ENCODE results near the gene VWA7.

VWA7 gene

DNA sequence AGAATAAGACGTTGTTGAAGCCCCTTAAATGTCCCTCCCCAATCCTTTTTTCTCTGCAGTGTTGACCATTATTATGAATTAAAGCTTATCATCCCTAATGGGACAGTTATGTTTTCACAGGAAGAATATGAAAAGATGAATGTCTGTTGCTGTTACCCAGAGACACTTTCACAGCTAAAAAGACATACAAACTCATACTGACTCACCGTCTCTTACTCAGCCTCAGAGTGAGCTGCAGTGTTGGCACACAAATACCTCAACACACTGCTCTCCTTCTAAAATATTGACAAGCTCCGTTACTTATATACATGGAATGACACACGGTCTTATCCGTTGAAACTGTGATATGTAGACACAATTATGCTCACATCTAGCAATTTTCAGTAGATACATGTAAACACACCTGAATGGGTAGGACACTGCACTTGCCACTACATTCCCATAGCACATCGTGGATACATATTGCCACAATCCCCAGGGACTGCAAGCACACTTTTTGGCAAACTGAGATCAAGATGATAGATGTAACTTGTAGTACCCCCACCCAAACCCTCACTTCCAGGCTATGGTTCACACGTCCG is 24.3 kb downstream of the VWA7 start:
- H3K9ac ChIP-seq (ENCODE audit: insufficient read length, low read depth), result no peak overlapping the region
- no peaks in the 10 kb centered on the region for H3K27me3 ChIP-seq (ENCODE audit: insufficient read depth, insufficient read length)
- no peaks in the 10 kb centered on the region for H3K4me1 ChIP-seq (ENCODE audit: insufficient read depth, insufficient read length)
- DNase-seq (ENCODE audit: low read depth, low spot score), result no peak
- H3K9me3 ChIP-seq (ENCODE audit: insufficient read depth, low read length), result no peaks in the 10 kb centered on the region
- no peak overlapping the region for H3K4me3 ChIP-seq (ENCODE audit: insufficient read length, low read depth)
- no peak for TF ChIP-seq YY1 (IDR thresholded peaks at IDR 0.05; ENCODE audit: insufficient read depth, insufficient read length)
- no peak for TF ChIP-seq ZNF274 (IDR thresholded peaks at IDR 0.05; ENCODE audit: low read depth, low read length)
- peaks cover 13% of the 10 kb centered on the region for H3K36me3 ChIP-seq (ENCODE audit: insufficient read depth, insufficient read length, low read length)

DNA sequence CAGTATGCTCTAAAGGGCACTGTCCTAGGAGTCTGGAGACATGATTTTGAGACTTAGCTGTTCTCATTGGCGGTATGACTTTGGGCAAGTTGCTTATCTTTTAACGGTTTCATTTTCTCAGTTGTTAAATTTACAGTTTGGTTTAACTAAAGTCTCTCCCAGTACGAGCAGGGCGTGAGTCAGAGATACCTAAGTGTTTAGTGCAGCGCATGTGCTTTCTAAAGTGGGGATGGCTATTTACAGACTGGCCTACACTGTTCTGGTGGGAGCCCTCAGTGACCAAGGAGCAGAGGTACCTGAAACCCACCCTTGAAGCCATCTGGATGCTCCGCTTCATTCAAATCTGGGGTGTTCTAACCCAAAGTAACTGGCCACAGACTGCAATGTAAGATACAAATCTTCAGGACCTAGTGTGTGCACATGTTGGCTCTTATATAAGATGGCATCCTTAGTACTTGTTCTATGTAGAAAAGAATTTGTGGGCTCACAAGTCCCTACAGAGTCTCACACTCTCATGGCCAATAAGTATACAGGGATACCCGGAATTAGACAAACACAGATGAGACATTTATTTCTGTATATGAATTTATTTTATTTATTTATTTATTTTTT is 26.6 kb downstream of the VWA7 start:
- H3K4me3 ChIP-seq (ENCODE audit: insufficient read length, low read depth), result no peak overlapping the region
- H3K9ac ChIP-seq (ENCODE audit: insufficient read length, low read depth), result no peak overlapping the region
- no peak for DNase-seq (ENCODE audit: low read depth, low spot score)
- TF ChIP-seq YY1 (IDR thresholded peaks at IDR 0.05; ENCODE audit: insufficient read depth, insufficient read length), result no peak
- TF ChIP-seq SUZ12 (IDR thresholded peaks at IDR 0.05; ENCODE audit: extremely low read depth, insufficient read depth, insufficient read length), result no peak
- no peak for TF ChIP-seq ZNF274 (IDR thresholded peaks at IDR 0.05; ENCODE audit: low read depth, low read length)
- no peaks in the 10 kb centered on the region for H3K4me1 ChIP-seq (ENCODE audit: insufficient read depth, insufficient read length)
- H3K27me3 ChIP-seq (ENCODE audit: insufficient read depth, insufficient read length), result no peaks in the 10 kb centered on the region
- H3K9me3 ChIP-seq (ENCODE audit: insufficient read depth, low read length), result no peaks in the 10 kb centered on the region
- peaks cover 23% of the 10 kb centered on the region for H3K36me3 ChIP-seq (ENCODE audit: insufficient read depth, insufficient read length, low read length)

DNA sequence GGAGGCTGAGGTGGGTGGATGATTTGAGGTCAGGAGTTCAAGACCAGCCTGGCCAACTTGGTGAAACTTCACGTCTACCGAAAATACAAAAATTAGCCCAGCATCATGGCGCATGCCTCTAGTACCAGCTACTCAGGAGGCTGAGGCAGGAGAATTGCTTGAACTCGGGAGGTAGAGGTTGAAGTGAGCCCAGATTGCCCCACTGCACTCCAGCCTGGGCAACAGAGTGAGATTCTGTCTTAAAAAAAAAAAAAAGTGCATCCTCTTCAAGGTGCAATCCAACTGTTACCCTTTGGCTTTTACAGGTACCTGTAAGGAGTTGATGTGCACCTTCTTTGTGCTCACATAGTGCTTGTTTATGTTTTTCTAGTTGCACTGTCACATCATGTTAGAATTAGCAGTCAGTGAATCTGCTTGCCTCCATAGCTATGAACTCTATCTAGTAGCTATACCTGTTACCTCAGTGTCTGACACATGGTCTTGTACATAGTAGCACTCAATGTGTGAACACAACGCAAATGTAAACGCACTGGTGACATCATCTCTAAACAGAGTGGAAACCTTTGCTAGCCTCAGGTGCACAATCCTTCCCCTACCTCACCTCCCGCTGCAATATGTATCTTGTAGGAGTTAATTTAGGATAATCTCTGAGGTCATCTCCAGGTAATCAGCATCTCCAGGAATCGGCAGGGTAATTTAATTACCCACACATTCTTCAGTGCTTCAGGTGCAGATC is 27.7 kb downstream of the VWA7 start:
- H3K9me3 ChIP-seq (ENCODE audit: insufficient read depth, low read length), result no peaks in the 10 kb centered on the region
- no peak for TF ChIP-seq YY1 (IDR thresholded peaks at IDR 0.05; ENCODE audit: insufficient read depth, insufficient read length)
- TF ChIP-seq ZNF274 (IDR thresholded peaks at IDR 0.05; ENCODE audit: low read depth, low read length), result no peak
- no peak for DNase-seq (ENCODE audit: low read depth, low spot score)
- peaks cover 24% of the 10 kb centered on the region for H3K36me3 ChIP-seq (ENCODE audit: insufficient read depth, insufficient read length, low read length)
- H3K9ac ChIP-seq (ENCODE audit: insufficient read length, low read depth), result no peak overlapping the region
- H3K4me1 ChIP-seq (ENCODE audit: insufficient read depth, insufficient read length), result no peaks in the 10 kb centered on the region
- H3K4me3 ChIP-seq (ENCODE audit: insufficient read length, low read depth), result no peak overlapping the region
- H3K27me3 ChIP-seq (ENCODE audit: insufficient read depth, insufficient read length), result no peaks in the 10 kb centered on the region

DNA sequence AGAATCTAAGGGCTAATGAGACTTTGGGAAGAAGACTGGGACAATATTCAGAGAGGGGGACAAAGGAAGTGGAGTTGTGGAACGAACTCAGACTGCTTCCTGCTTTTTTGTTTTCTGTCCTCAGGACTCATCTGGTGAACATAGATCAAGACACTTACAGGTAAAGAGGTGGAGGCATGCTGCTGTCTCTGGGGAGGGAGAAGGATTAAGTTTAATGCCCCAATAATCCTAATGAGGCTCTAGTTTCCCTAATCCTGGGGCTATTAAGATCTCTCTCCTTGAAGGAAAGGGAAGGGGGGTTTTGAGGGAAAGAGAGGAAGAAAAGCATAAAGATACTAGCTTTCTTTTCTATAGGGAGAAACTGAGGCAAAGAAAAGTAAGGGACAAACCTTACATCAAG is 32.7 kb downstream of the VWA7 start:
- no peaks in the 10 kb centered on the region for H3K4me1 ChIP-seq (ENCODE audit: insufficient read depth, insufficient read length)
- no peak for TF ChIP-seq ZNF274 (IDR thresholded peaks at IDR 0.05; ENCODE audit: low read depth, low read length)
- no peak for TF ChIP-seq SUZ12 (IDR thresholded peaks at IDR 0.05; ENCODE audit: extremely low read depth, insufficient read depth, insufficient read length)
- TF ChIP-seq YY1 (IDR thresholded peaks at IDR 0.05; ENCODE audit: insufficient read depth, insufficient read length), result no peak

DNA sequence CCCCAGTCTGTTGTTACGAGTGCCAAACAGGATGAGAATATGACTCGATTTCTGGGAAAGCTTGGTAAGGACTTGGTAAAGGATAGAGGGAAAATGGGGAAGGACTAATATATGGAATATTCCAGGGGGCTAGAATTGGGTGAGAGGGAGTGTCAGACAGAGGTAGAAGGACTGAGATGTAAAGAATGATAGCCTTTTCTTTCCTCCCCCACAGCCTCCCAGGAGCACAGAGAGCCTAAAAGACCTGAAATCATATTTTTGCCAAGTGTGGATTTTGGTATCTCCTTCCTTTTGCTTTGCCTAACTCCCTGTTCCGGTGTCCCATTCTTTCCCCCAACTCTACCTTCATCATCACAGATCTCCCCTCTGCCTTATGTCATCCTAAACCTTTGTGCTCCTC is 34.2 kb downstream of the VWA7 start:
- Histone ChIP-seq H3K4me3 (ENCODE audit: insufficient read length, low read depth) (no peak overlapping the region), H3K4me1 (ENCODE audit: insufficient read depth, insufficient read length) (no peaks in the 10 kb centered on the region), H3K36me3 (ENCODE audit: insufficient read depth, insufficient read length, low read length) (peaks cover 45% of the 10 kb centered on the region), H3K9me3 (ENCODE audit: insufficient read depth, low read length) (no peaks in the 10 kb centered on the region), H3K9ac (ENCODE audit: insufficient read length, low read depth) (no peak overlapping the region), H3K27me3 (ENCODE audit: insufficient read depth, insufficient read length) (no peaks in the 10 kb centered on the region)
- no peak for DNase-seq (ENCODE audit: low read depth, low spot score)
- no peak for TF ChIP-seq ZNF274 (IDR thresholded peaks at IDR 0.05; ENCODE audit: low read depth, low read length)
- TF ChIP-seq SUZ12 (IDR thresholded peaks at IDR 0.05; ENCODE audit: extremely low read depth, insufficient read depth, insufficient read length), result no peak
- TF ChIP-seq YY1 (IDR thresholded peaks at IDR 0.05; ENCODE audit: insufficient read depth, insufficient read length), result no peak

More for the DNA sequence above, 32.7 kb downstream of the VWA7 start:
- Histone ChIP-seq H3K36me3 (ENCODE audit: insufficient read depth, insufficient read length, low read length) (peaks cover 48% of the 10 kb centered on the region), H3K9me3 (ENCODE audit: insufficient read depth, low read length) (no peaks in the 10 kb centered on the region), H3K27me3 (ENCODE audit: insufficient read depth, insufficient read length) (no peaks in the 10 kb centered on the region), H3K4me3 (ENCODE audit: insufficient read length, low read depth) (no peak overlapping the region), H3K9ac (ENCODE audit: insufficient read length, low read depth) (no peak overlapping the region)
- DNase-seq (ENCODE audit: low read depth, low spot score), result no peak

DNA sequence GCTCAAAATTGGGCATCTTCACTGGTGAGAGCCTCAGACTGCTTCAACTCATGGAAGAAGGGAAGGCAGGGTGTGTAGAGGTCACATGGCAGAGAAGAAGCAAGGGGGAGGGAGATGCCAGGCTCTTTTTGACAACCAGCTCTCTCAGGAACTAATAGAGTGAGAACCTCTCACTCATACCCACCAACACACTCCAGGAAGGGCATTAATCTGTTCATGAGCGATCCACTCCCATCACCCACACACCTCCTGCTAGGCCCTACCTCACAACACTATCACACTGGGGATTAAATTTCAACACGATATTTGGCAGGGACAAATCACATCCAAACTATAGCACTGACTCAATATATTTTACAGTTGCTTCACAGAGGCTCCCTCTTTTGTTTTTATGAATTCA is 35.3 kb downstream of the VWA7 start:
- H3K4me3 ChIP-seq (ENCODE audit: insufficient read length, low read depth), result no peak overlapping the region
- no peak overlapping the region for H3K9ac ChIP-seq (ENCODE audit: insufficient read length, low read depth)
- no peak for DNase-seq (ENCODE audit: low read depth, low spot score)
- no peaks in the 10 kb centered on the region for H3K27me3 ChIP-seq (ENCODE audit: insufficient read depth, insufficient read length)
- TF ChIP-seq ZNF274 (IDR thresholded peaks at IDR 0.05; ENCODE audit: low read depth, low read length) (no peak), SUZ12 (IDR thresholded peaks at IDR 0.05; ENCODE audit: extremely low read depth, insufficient read depth, insufficient read length) (no peak), YY1 (IDR thresholded peaks at IDR 0.05; ENCODE audit: insufficient read depth, insufficient read length) (no peak)
- peaks cover 35% of the 10 kb centered on the region for H3K36me3 ChIP-seq (ENCODE audit: insufficient read depth, insufficient read length, low read length)
- H3K9me3 ChIP-seq (ENCODE audit: insufficient read depth, low read length), result no peaks in the 10 kb centered on the region
- peaks cover under 1% of the 10 kb centered on the region for H3K4me1 ChIP-seq (ENCODE audit: insufficient read depth, insufficient read length)

DNA sequence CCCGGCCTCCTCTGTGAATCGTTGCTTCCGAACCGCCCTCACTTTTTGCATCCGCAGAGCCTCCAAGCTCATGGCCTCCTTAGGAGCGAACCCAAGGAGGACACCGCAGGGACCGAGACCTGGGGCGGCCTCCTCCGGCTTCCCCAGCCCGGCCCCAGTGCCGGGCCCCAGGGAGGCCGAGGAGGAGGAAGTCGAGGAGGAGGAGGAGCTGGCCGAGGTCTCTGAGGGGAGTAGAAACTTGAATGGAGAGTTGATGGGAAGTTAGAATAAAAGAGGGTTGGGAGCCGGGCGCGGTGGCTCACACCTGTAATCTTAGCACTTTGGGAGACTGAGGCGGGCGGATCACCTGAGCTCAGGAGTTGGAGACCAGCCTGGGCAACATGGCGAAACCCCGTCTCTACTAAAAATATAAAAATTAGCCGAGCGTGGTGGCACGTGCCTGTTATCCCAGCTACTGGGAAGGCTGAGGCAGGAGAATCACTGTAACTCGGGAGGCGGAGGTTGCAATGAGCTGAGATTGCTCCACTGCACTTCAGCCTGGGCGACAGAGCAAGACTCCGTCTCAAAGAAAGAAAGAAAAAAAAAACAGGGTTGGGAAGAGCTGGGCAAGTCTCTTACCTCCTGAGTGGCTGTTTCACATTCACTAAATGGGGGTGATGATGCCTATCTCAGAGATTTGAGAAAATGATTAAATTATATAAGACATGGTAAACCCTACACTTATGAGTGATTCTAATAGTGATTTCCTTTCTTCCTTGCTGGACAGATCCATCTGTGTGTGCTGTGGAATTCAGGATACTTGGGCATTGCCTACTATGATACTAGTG is 36.5 kb downstream of the VWA7 start:
- Histone ChIP-seq H3K9ac (ENCODE audit: insufficient read length, low read depth) (peak overlapping the region; percentile 76), H3K4me1 (ENCODE audit: insufficient read depth, insufficient read length) (peaks cover 2% of the 10 kb centered on the region), H3K27me3 (ENCODE audit: insufficient read depth, insufficient read length) (no peaks in the 10 kb centered on the region), H3K36me3 (ENCODE audit: insufficient read depth, insufficient read length, low read length) (peaks cover 35% of the 10 kb centered on the region), H3K4me3 (ENCODE audit: insufficient read length, low read depth) (peak overlapping the region; percentile 64), H3K9me3 (ENCODE audit: insufficient read depth, low read length) (no peaks in the 10 kb centered on the region)
- no peak for TF ChIP-seq YY1 (IDR thresholded peaks at IDR 0.05; ENCODE audit: insufficient read depth, insufficient read length)
- no peak for TF ChIP-seq SUZ12 (IDR thresholded peaks at IDR 0.05; ENCODE audit: extremely low read depth, insufficient read depth, insufficient read length)
- TF ChIP-seq ZNF274 (IDR thresholded peaks at IDR 0.05; ENCODE audit: low read depth, low read length), result no peak
- no peak for DNase-seq (ENCODE audit: low read depth, low spot score)
